ENCODE results near the gene GLUL.

GLUL gene

DNA sequence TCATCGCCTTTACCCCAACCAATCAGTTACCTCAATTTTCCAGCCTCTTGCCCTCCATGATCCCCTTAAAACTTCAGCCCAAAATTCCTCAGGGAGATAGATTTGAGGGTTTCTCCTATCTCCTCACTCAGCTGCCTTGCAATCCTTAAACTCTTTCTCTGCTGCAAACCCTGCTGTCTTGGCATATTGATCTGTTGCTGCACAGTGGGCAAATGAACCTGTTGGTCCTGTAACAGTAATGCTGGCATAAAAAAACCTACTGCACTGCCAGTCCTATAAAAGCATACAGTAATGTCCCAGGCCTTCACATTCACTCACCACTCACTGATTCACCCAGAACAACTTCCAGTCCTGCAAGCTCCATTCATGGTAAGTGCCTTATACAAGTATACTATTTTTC is 14.0 kb upstream of the GLUL start:
- Histone ChIP-seq H3K36me3 (no peaks in the 10 kb centered on the region), H3K4me3 (ENCODE audit: low read depth in 1 of 2, low read length in 1 of 2) (no peak overlapping the region), H3K4me1 (ENCODE audit: control insufficient read depth in 1 of 2, insufficient read depth in 1 of 2, low read depth in 1 of 2, low read length in 1 of 2) (no peaks in the 10 kb centered on the region), H3K27ac (no peak overlapping the region), H3K27me3 (peaks cover 9% of the 10 kb centered on the region), H3K9me3 (no peaks in the 10 kb centered on the region)
- TF ChIP-seq, protein P1, sequence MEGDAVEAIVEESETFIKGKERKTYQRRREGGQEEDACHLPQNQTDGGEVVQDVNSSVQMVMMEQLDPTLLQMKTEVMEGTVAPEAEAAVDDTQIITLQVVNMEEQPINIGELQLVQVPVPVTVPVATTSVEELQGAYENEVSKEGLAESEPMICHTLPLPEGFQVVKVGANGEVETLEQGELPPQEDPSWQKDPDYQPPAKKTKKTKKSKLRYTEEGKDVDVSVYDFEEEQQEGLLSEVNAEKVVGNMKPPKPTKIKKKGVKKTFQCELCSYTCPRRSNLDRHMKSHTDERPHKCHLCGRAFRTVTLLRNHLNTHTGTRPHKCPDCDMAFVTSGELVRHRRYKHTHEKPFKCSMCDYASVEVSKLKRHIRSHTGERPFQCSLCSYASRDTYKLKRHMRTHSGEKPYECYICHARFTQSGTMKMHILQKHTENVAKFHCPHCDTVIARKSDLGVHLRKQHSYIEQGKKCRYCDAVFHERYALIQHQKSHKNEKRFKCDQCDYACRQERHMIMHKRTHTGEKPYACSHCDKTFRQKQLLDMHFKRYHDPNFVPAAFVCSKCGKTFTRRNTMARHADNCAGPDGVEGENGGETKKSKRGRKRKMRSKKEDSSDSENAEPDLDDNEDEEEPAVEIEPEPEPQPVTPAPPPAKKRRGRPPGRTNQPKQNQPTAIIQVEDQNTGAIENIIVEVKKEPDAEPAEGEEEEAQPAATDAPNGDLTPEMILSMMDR (IDR thresholded peaks at IDR 0.05), result no peak

DNA sequence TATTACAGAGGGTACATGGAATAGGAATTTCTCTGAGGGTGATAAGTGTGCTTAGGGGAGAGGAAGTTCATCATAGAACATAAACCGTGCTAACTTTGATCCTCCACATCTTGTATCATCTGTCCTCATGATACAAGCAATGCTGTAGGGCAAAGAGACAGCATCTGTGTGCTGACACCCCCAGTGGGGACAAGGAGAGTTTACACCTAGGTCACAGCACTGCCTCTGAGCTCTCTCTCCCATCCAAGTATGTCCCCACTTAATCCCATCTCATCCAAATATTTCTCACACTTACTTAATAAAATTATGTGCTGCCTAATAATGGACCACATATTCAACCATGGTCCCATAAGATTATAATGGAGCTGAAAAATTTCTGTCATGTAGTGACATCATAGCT is 13.2 kb upstream of the GLUL start:
- no peak overlapping the region for H3K4me3 ChIP-seq (ENCODE audit: low read depth in 1 of 2, low read length in 1 of 2)
- no peaks in the 10 kb centered on the region for H3K9me3 ChIP-seq
- no peak overlapping the region for H3K27ac ChIP-seq
- no peaks in the 10 kb centered on the region for H3K36me3 ChIP-seq
- TF ChIP-seq, protein P1 (IDR thresholded peaks at IDR 0.05), result no peak
- H3K27me3 ChIP-seq, result peaks cover 9% of the 10 kb centered on the region
- H3K4me1 ChIP-seq (ENCODE audit: control insufficient read depth in 1 of 2, insufficient read depth in 1 of 2, low read depth in 1 of 2, low read length in 1 of 2), result no peaks in the 10 kb centered on the region

GRCh38 chr1:182400567-182400966 is 9.0 kb upstream of the GLUL start, which contains the start of gene TEDDM1:
Gene TEDDM1, minus strand, starts transcription at chr1:182400667. Its CDS starts 182 bp downstream, at chr1:182400485.
- TF ChIP-seq, protein P1 (IDR thresholded peaks at IDR 0.05), result no peak
- no peaks in the 10 kb centered on the region for H3K27me3 ChIP-seq
- H3K4me3 ChIP-seq (ENCODE audit: low read depth in 1 of 2, low read length in 1 of 2), result no peak within 1 kb of the TSS
- peaks cover 31% of the 10 kb centered on the region in 2 experiments for H3K4me1 ChIP-seq (ENCODE audit: control insufficient read depth in 1 of 2, insufficient read depth in 1 of 2, low read depth in 1 of 2, low read length in 1 of 2)
- H3K9me3 ChIP-seq, result no peaks in the 10 kb centered on the region
- H3K36me3 ChIP-seq, result no peaks in the 10 kb centered on the region
- H3K27ac ChIP-seq, result no peak within 1 kb of the TSS

GRCh38 chr1:182397653-182398393 is 6.2 kb upstream of the GLUL start:
- H3K4me1 ChIP-seq (ENCODE audit: control insufficient read depth in 1 of 2, insufficient read depth in 1 of 2, low read depth in 1 of 2, low read length in 1 of 2), result peaks cover 58 to 59% of the 10 kb centered on the region in 2 experiments
- H3K27me3 ChIP-seq, result no peaks in the 10 kb centered on the region
- TF ChIP-seq, protein P1 (IDR thresholded peaks at IDR 0.05), result no peak
- no peaks in the 10 kb centered on the region for H3K9me3 ChIP-seq
- H3K27ac ChIP-seq, result peak overlapping the region; percentile 97
- H3K4me3 ChIP-seq (ENCODE audit: low read depth in 1 of 2, low read length in 1 of 2), result peak overlapping the region in 1 of 2 experiments; percentile 33
- H3K36me3 ChIP-seq, result no peaks in the 10 kb centered on the region

DNA sequence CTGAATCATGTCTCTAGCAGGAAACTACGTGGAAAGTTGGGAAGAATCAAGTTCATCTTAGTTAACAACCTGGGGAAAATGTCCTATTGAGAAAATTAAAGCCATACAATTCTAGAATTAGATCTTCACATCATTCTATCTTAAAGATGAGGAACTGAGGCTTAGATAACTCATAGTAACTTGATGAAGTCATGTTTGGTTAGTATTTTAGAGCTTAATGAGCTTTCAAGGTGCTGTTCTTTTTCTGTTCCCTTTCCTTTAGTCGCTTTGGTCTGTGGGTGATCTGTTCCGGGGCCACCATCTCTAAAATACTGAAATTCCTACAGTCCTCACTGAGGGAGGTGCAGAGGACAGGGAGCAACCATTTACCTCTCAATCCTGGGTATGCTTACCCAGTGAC is 4.3 kb upstream of the GLUL start:
- Histone ChIP-seq H3K27ac (peak overlapping the region; percentile 97), H3K9me3 (no peaks in the 10 kb centered on the region), H3K4me3 (ENCODE audit: low read depth in 1 of 2, low read length in 1 of 2) (no peak overlapping the region), H3K36me3 (no peaks in the 10 kb centered on the region), H3K4me1 (ENCODE audit: control insufficient read depth in 1 of 2, insufficient read depth in 1 of 2, low read depth in 1 of 2, low read length in 1 of 2) (peaks cover 65 to 68% of the 10 kb centered on the region in 2 experiments), H3K27me3 (no peaks in the 10 kb centered on the region)
- TF ChIP-seq, protein P1 (IDR thresholded peaks at IDR 0.05), result no peak
